HepG2 (cell line): Measurements from ENCODE around the gene RNASE7. TPM values are rescaled to one million over a fixed set of nuclear protein-coding genes. Genes with fewer than 3 reads are reported as not detected.
A peak's percentile ranks its signal among the peaks of the same experiment; 100 is the strongest.

Experiments used
- AKAP8 ChIP-seq: sonication (generic); formaldehyde crosslinking; IDR thresholded peaks from 2 replicates; pipeline ENCODE4 v1.5.1; 2020; ENCODE audit warnings: mild to moderate bottlenecking, missing genetic modification reagents
- ATM ChIP-seq: fragments of 450-650 bp; IDR thresholded peaks from 2 replicates; pipeline ENCODE4 v1.7.1; 2017; ENCODE audit warnings: mild to moderate bottlenecking, borderline replicate concordance
- CHD2 ChIP-seq: IDR thresholded peaks from 2 replicates; pipeline ENCODE4 v1.6.1; 2011; ENCODE audit warnings: low read depth, low read length, improper control_type of control experiment
- EHMT2 ChIP-seq: fragments of 200-600 bp; sonication (generic); IDR thresholded peaks from 2 replicates; pipeline ENCODE4 v1.7.0; 2017; ENCODE audit warnings: antibody characterized with exemption, low read depth, low read length, borderline replicate concordance
- FOSL2 ChIP-seq: sonication (generic); formaldehyde crosslinking; IDR thresholded peaks from 2 replicates; pipeline ENCODE4 v1.4.0; 2020; ENCODE audit warnings: missing genetic modification reagents
- GLI4 ChIP-seq: sonication (generic); formaldehyde crosslinking; IDR thresholded peaks from 2 replicates; pipeline ENCODE4 v1.5.1; 2020; ENCODE audit warnings: missing genetic modification reagents, mild to moderate bottlenecking, moderate library complexity, borderline replicate concordance
- IRF2 ChIP-seq: IDR thresholded peaks from 2 replicates; pipeline ENCODE4 v1.6.1; 2018; ENCODE audit warnings: missing genetic modification reagents, missing compliant biosample characterization
- KAT7 ChIP-seq: IDR thresholded peaks from 2 replicates; pipeline ENCODE4 v1.6.1; 2018; ENCODE audit warnings: borderline replicate concordance, missing compliant biosample characterization
- PHF8 ChIP-seq: sonication (generic); formaldehyde crosslinking; IDR thresholded peaks from 2 replicates; pipeline ENCODE4 v1.5.0; 2020; ENCODE audit warnings: missing genetic modification reagents
- RXRA ChIP-seq: sonication (generic); formaldehyde crosslinking; IDR thresholded peaks from 2 replicates; pipeline ENCODE4 v1.5.1; 2020; ENCODE audit warnings: missing genetic modification reagents
- RXRB ChIP-seq: IDR thresholded peaks from 2 replicates; pipeline ENCODE4 v1.6.1; 2016; ENCODE audit warnings: borderline replicate concordance, missing genetic modification reagents, missing compliant biosample characterization
- SNAPC4 ChIP-seq: sonication (generic); formaldehyde crosslinking; IDR thresholded peaks from 2 replicates; pipeline ENCODE4 v1.4.0; 2020; ENCODE audit warnings: mild to moderate bottlenecking, missing genetic modification reagents
- SSRP1 ChIP-seq: IDR thresholded peaks from 2 replicates; pipeline ENCODE4 v1.6.1; 2016; ENCODE audit warnings: control low read depth
- TP53 ChIP-seq: sonication (generic); formaldehyde crosslinking; conservative IDR thresholded peaks from 2 replicates; pipeline ENCODE4 v1.4.0; 2020; ENCODE audit warnings: missing genetic modification reagents
- YEATS2 ChIP-seq: sonication (generic); formaldehyde crosslinking; IDR thresholded peaks from 2 replicates; pipeline ENCODE4 v1.4.0; 2020; ENCODE audit warnings: missing genetic modification reagents, borderline replicate concordance
- ZBTB3 ChIP-seq: sonication (generic); formaldehyde crosslinking; IDR thresholded peaks from 2 replicates; pipeline ENCODE4 v1.4.0; 2020; ENCODE audit warnings: low read depth, mild to moderate bottlenecking, moderate library complexity, missing genetic modification reagents, borderline replicate concordance
- ZNF138 ChIP-seq: sonication (generic); formaldehyde crosslinking; IDR thresholded peaks from 2 replicates; pipeline ENCODE4 v1.5.0; 2020; ENCODE audit warnings: mild to moderate bottlenecking, low read depth, missing genetic modification reagents
- ZNF260 ChIP-seq: sonication (generic); formaldehyde crosslinking; IDR thresholded peaks from 2 replicates; pipeline ENCODE4 v1.4.0; 2020; ENCODE audit warnings: missing genetic modification reagents, low read depth, mild to moderate bottlenecking, borderline replicate concordance
- ZNF331 ChIP-seq: sonication (generic); formaldehyde crosslinking; IDR thresholded peaks from 2 replicates; pipeline ENCODE4 v1.4.0; 2020; ENCODE audit warnings: missing genetic modification reagents
- ZNF383 ChIP-seq: sonication (generic); formaldehyde crosslinking; IDR thresholded peaks from 2 replicates; pipeline ENCODE4 v1.4.0; 2020; ENCODE audit warnings: missing genetic modification reagents, mild to moderate bottlenecking, borderline replicate concordance
- ZSCAN5A ChIP-seq: sonication (generic); formaldehyde crosslinking; IDR thresholded peaks from 2 replicates; pipeline ENCODE4 v1.8.0; 2022; ENCODE audit warnings: mild to moderate bottlenecking, missing genetic modification reagents, borderline replicate concordance
- polyA plus RNA-seq, 8 experiments: library from polyadenylated mRNA; depleted of rRNA in 3 of 8; stranded (reverse) in 7 of 8; unstranded in 1 of 8; fragments of >200 nt; fragmentation: Illumina TruSeq in 4 of 8; extraction: Trizol in 4 of 8; gene quantifications; 2 replicates each; pipeline versions ENCODE4 v1.2.1 to v1.2.3, GENCODE V29; 2011 to 2016; ENCODE audit warnings: low read depth in 4 of 8, missing spikeins in 1 of 8, mixed read lengths in 1 of 8; ENCODE audit not compliant: insufficient read depth in 1 of 8
- total RNA-seq, 5 experiments: library from RNA; depleted of rRNA; stranded (reverse); fragments of >200 nt; fragmentation: Illumina TruSeq; extraction: Trizol; gene quantifications; 2 replicates each; pipeline ENCODE4 v1.2.3, GENCODE V29; 2016; ENCODE audit warnings: low read depth in 1 of 5
- TF ChIP-seq, protein P1 (sequence below): sonication (generic); formaldehyde crosslinking; IDR thresholded peaks from 2 replicates; pipeline ENCODE4 v1.8.0; 2022; ENCODE audit warnings: missing genetic modification reagents, mild to moderate bottlenecking, borderline replicate concordance

RNASE7 gene
- total and polyA plus RNA-seq, 2 of the 13 experiments (the other 11 are each of a cell fraction or from before 2014, with no cell fraction given): 0.04 TPM; not detected in 1

- TF ChIP-seq, protein P1, sequence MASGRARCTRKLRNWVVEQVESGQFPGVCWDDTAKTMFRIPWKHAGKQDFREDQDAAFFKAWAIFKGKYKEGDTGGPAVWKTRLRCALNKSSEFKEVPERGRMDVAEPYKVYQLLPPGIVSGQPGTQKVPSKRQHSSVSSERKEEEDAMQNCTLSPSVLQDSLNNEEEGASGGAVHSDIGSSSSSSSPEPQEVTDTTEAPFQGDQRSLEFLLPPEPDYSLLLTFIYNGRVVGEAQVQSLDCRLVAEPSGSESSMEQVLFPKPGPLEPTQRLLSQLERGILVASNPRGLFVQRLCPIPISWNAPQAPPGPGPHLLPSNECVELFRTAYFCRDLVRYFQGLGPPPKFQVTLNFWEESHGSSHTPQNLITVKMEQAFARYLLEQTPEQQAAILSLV (CRISPR knock-in tag): no peak
- peak; percentile 73 for TF ChIP-seq RXRA (CRISPR knock-in tag)
- TF ChIP-seq TP53 (CRISPR knock-in tag): no peak
- peak; percentile 82 for TF ChIP-seq SNAPC4 (CRISPR knock-in tag)
- TF ChIP-seq ZSCAN5A (CRISPR knock-in tag): peak; percentile 62; the same call in 1 of the 2 replicates
- no peak for TF ChIP-seq FOSL2 (CRISPR knock-in tag)
- no peak for TF ChIP-seq SSRP1 (CRISPR knock-in tag)
- TF ChIP-seq PHF8 (CRISPR knock-in tag): peak; percentile 30; the same call in 1 of the 2 replicates
- no peak for TF ChIP-seq ZNF383 (CRISPR knock-in tag)
- peak; percentile 41; the same call in 1 of the 2 replicates for TF ChIP-seq ZNF138 (CRISPR knock-in tag)
- peak; percentile 41; the same call in 1 of the 2 replicates for TF ChIP-seq ZNF331 (CRISPR knock-in tag)
- TF ChIP-seq ZBTB3: no peak
- peak; percentile 46; the same call in 1 of the 2 replicates for TF ChIP-seq RXRB (CRISPR knock-in tag)
- TF ChIP-seq YEATS2 (CRISPR knock-in tag): no peak; the same call in 1 of the 2 replicates
- TF ChIP-seq GLI4 (CRISPR knock-in tag): no peak
- no peak for TF ChIP-seq ZNF260 (CRISPR knock-in tag)
- no peak for TF ChIP-seq EHMT2
- no peak for TF ChIP-seq AKAP8 (CRISPR knock-in tag)
- TF ChIP-seq IRF2 (CRISPR knock-in tag): peak; percentile 27; the same call in 1 of the 2 replicates
- TF ChIP-seq CHD2: no peak
- 0 out of 2 replicates have a peak, but pooled peaks have one; percentile 1 for TF ChIP-seq KAT7 (CRISPR knock-in tag)
- TF ChIP-seq ATM: no peak
Observed at GRCh38 chr14:21069388-21070082, 27.4 kb downstream of the RNASE7 start (continued).
